ENCODE data around the gene FER. TPM values are rescaled to one million over a fixed set of nuclear protein-coding genes. Genes with fewer than 3 reads are reported as not detected.

Gene FER
- total and polyA plus RNA-seq, 2 of the 8 experiments (the other 6 are each of a cell fraction or from before 2014, with no cell fraction given) = 1.3 to 15.8 TPM

DNA sequence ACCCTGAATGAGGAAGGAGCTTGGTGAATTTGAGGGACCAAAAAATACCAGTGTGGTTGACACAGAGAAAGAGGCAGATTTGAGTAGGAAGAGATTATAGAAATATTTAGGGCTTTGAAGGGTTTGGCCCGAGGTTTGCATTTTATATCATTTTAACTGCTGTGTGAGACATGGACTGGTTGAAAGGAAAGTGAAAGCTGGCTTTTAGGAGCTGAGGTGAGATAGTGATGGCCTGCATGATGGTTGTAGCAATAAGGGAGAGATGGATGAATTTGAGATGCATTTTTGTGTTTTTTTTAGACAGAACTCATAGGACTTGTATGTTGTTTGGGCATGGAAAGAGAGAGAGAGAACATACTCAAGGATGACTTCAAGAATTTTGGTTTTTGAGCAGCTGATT lies 21.7 kb downstream of the FER start:
- no peak overlapping the region for H3K56ac ChIP-seq (replicated peaks; ENCODE audit: insufficient read length, low read depth, low read length)
- no peak overlapping the region for H3K4me2 ChIP-seq (ENCODE audit: insufficient read depth in 1 of 2, low read depth in 2 of 2, low read length in 2 of 2)
- no peak overlapping the region for H3K18ac ChIP-seq (ENCODE audit: extremely low read depth, low read length)
- no peaks in the 10 kb centered on the region for H3K9me3 ChIP-seq (ENCODE audit: insufficient read depth in 2 of 2, low read depth in 1 of 2, low read length in 1 of 2)
- H2AFZ ChIP-seq (ENCODE audit: low read length) = no peak overlapping the region
- no peak for FAIRE-seq
- peaks cover 0 to 2% (median 0%) of the 10 kb centered on the region in 4 experiments; a peak in 1 of 7 replicates for H3K4me1 ChIP-seq (replicated peaks in 1 of 4; ENCODE audit: control insufficient read depth in 3 of 4, insufficient read depth in 4 of 4, low read length in 3 of 4)
- 100% methylated on average over 1 of the region's 1 CpG; no CpG with 5 or more reads in 1 of the 2 experiments for WGBS, 2 experiments (ENCODE audit: extremely low coverage in 1 of 2, insufficient coverage in 1 of 2, insufficient read length in 1 of 2, insufficient replicate concordance in 2 of 2, low coverage in 1 of 2, low lambda C conversion rate in 2 of 2, missing lambda C conversion rate in 1 of 2)
- H3K14ac ChIP-seq (ENCODE audit: insufficient read length) = no peak overlapping the region
- H2BK15ac ChIP-seq (ENCODE audit: low read length) = no peak overlapping the region
- H4K20me1 ChIP-seq (replicated peaks in 1 of 2; ENCODE audit: control insufficient read depth in 1 of 2, insufficient read depth in 2 of 2, low read length in 2 of 2) = no peaks in the 10 kb centered on the region
- H2BK120ac ChIP-seq (replicated peaks; ENCODE audit: low read depth, low read length) = no peak overlapping the region
- H3K27ac ChIP-seq (ENCODE audit: low read depth, low read length) = no peak overlapping the region
- TF ChIP-seq TEAD4 (IDR thresholded peaks at IDR 0.05; ENCODE audit: low read depth, low read length) (no peak), SP1 (IDR thresholded peaks at IDR 0.05; ENCODE audit: low read depth, low read length) (no peak), CTBP2 (IDR thresholded peaks at IDR 0.05; ENCODE audit: borderline replicate concordance, insufficient read depth, insufficient read length, low read length) (no peak), CREB1 (IDR thresholded peaks at IDR 0.05) (no peak), SIN3A (conservative IDR thresholded peaks at IDR 0.05 in 1 of 2, IDR thresholded peaks at IDR 0.05 in 1 of 2; ENCODE audit: low read depth in 1 of 2, low read length in 2 of 2) (no peak), SAP30 (IDR thresholded peaks at IDR 0.05; ENCODE audit: insufficient read depth, insufficient replicate concordance, low read length) (no peak), JUN (IDR thresholded peaks at IDR 0.05; ENCODE audit: low read depth, low read length) (no peak), EGR1 (IDR thresholded peaks at IDR 0.05; ENCODE audit: borderline replicate concordance, low read depth, low read length) (no peak), GABPA (IDR thresholded peaks at IDR 0.05; ENCODE audit: borderline replicate concordance, insufficient read depth, low read length) (no peak), JUND (IDR thresholded peaks at IDR 0.05; ENCODE audit: low read length) (no peak), CHD1 (IDR thresholded peaks at IDR 0.05; ENCODE audit: low read depth, low read length) (no peak), HDAC6 (IDR thresholded peaks at IDR 0.05; ENCODE audit: low read depth, low read length) (no peak)
- TF ChIP-seq, protein P1, sequence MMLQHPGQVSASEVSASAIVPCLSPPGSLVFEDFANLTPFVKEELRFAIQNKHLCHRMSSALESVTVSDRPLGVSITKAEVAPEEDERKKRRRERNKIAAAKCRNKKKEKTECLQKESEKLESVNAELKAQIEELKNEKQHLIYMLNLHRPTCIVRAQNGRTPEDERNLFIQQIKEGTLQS (IDR thresholded peaks at IDR 0.05; ENCODE audit: insufficient read depth, low read depth, low read length) = no peak
- H3K79me2 ChIP-seq (ENCODE audit: control insufficient read depth in 1 of 2, insufficient read depth in 2 of 2, low read length in 2 of 2) = no peaks in the 10 kb centered on the region
- ChIA-PET CTCF (ENCODE audit: partially characterized antibody) (interaction anchor here (2.1 kb wide), 1 partner anchor 19 kb away, joined by 7 read pairs; no protein-coding TSS in a partner anchor), POLR2A (ENCODE audit: partially characterized antibody) (interaction anchor here (0.7 to 1.4 kb wide), 4 partner anchors 21 to 150 kb away, joined by 3 to 4 read pairs (median 3); no protein-coding TSS in a partner anchor)
- no peaks in the 10 kb centered on the region; the same call in 1 of the 2 replicates for H3K23me2 ChIP-seq (ENCODE audit: low read depth, low read length)
- no peaks in the 10 kb centered on the region; the same call in 1 of the 2 replicates for H3K79me1 ChIP-seq (ENCODE audit: low read depth, low read length)
- no peak overlapping the region for H2BK12ac ChIP-seq (ENCODE audit: low read depth, low read length)
- H4K91ac ChIP-seq (replicated peaks; ENCODE audit: insufficient read length, low read length) = no peak overlapping the region
- no peak for DNase-seq (ENCODE audit: low read depth in 1 of 2, low spot score in 2 of 2)
- no peak overlapping the region for H3K4me3 ChIP-seq (ENCODE audit: extremely low read depth in 1 of 4, insufficient read depth in 2 of 4, low read depth in 3 of 4, low read length in 4 of 4)
- no peak overlapping the region for H4K8ac ChIP-seq (ENCODE audit: extremely low read depth, insufficient read depth, low read length)
- H3K36me3 ChIP-seq (ENCODE audit: control insufficient read depth in 2 of 4, insufficient read depth in 4 of 4, low read length in 3 of 4) = no peaks in the 10 kb centered on the region
- no peak overlapping the region for H3K9ac ChIP-seq (replicated peaks in 1 of 4; ENCODE audit: extremely low read depth in 1 of 4, low read depth in 3 of 4, low read length in 3 of 4)
- no peak overlapping the region for H2BK5ac ChIP-seq (ENCODE audit: low read depth, low read length)
- no peak overlapping the region for H3K23ac ChIP-seq (ENCODE audit: insufficient read length)
- no peak overlapping the region for H3K4ac ChIP-seq (replicated peaks; ENCODE audit: insufficient read length, low read depth, low read length)
- H3K27me3 ChIP-seq (replicated peaks in 1 of 4; ENCODE audit: control insufficient read depth in 3 of 4, extremely low read depth in 1 of 4, insufficient read depth in 3 of 4, low read length in 3 of 4) = no peaks in the 10 kb centered on the region
- no peak overlapping the region for H4K5ac ChIP-seq (ENCODE audit: insufficient read length, low read depth, low read length)
- no peak overlapping the region for H2BK20ac ChIP-seq (ENCODE audit: low read length)
- no peak overlapping the region for H2AK5ac ChIP-seq (ENCODE audit: low read depth, low read length)
